OCI-LY3 (cell line): ENCODE data around the gene COL27A1.

Experiments
- CTCF ChIP-seq: fragments of 200-600, 300-600 bp; sonication (generic); IDR thresholded peaks from 2 replicates; pipeline ENCODE4 v1.5.1; 2014; ENCODE audit warnings: antibody characterized with exemption, low read length, low read depth
- EZH2phosphoT487 ChIP-seq: fragments of 200-600 bp; shearing (Covaris generic); IDR thresholded peaks from 2 replicates; pipeline ENCODE4 v1.6.1; 2018; ENCODE audit warnings: antibody characterized with exemption, mixed run types, low read depth

DNA sequence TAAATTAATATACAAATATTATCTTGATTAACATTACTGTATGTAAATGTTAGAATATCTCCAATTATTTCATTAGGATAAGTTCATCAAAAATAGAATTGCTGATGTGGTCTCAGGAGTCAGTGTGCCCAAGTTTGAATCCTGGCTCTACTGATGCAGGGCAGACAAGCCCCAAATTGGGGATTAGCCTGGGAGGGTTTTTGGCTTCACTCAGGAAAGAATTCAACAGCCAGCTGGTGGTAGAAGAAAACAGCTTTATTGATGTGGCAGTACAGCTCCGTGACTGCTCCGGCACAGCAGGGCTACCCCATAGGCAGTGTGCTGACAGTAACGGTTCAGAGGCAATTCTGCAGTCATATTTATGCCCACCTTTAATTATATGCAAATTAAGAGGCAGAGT lies 32.5 kb downstream of the COL27A1 start:
- TF ChIP-seq CTCF (no peak), EZH2phosphoT487 (no peak)
